ENCODE results near the gene CNN3.

The CNN3 gene

GRCh38 chr1:94854458-94855306 is 72.2 kb downstream of the CNN3 start:
- peak; percentile 67 for DNase-seq

- no peak for DNase-seq
Observed at GRCh38 chr1:94852788-94853187, 74.1 kb downstream of the CNN3 start.

- DNase-seq, result no peak
Observed at GRCh38 chr1:94851571-94851970, 75.3 kb downstream of the CNN3 start.

Data from central memory CD4-positive, alpha-beta T cell (primary cell).